K562 (cell line): ENCODE data around the gene FBXO10. TPM values are rescaled to one million over a fixed set of nuclear protein-coding genes. Genes with fewer than 3 reads are reported as not detected.

Experiments
- ATAC-seq: fragments of 200-7000 bp; cut with Tn5 transposase; 3 replicates; pipeline ENCODE4 v1.9.1; 2020; ENCODE audit warnings: moderate library complexity
- BruUV-seq: library from RNA; stranded (reverse); fragments of 400-500 nt; replicated peaks from 2 replicates; lab custom pipeline; 2021; lab: Mats Ljungman, UMichigan
- CTCF ChIA-PET: fragments of 300-600 bp; formaldehyde crosslinking; extraction: SDS; loops from one replicate; lab custom pipeline; 2021; ENCODE audit warnings: low intra/inter-chr PET ratio; lab: Yijun Ruan, JAX
- POLR2A ChIA-PET: fragments of 300-600, 350-650 bp; sonication (Branson Sonifier 250); formaldehyde crosslinking; extraction: SDS; loops from one replicate; lab custom pipeline; 2021; ENCODE audit warnings: antibody characterized with exemption, inconsistent platforms; lab: Yijun Ruan, JAX
- DNase-seq, 4 experiments: peaks; one replicate each; pipeline versions ENCODE4 v3.0.0 to v3.0.0-alpha.2; 2011 to 2018; ENCODE audit warnings: low spot score in 3 of 4, mixed read lengths in 3 of 4; ENCODE audit errors: extremely low read depth in 1 of 4
- FAIRE-seq: peaks from 2 replicates; lab custom pipeline; 2011; peaks lifted over from hg19 to GRCh38; lab: Jason Lieb, UNC
- H2AFZ ChIP-seq: 2 replicates; pipeline ENCODE4 v1.6.0; 2011; ENCODE audit warnings: low read depth, low read length, control low read depth, inconsistent platforms
- H3K27ac ChIP-seq: fragments of 200-600 bp; 3 replicates; pipeline ENCODE4 v1.8.0; 2011; ENCODE audit warnings: low read depth, mild to moderate bottlenecking, control low read depth, inconsistent platforms, low read length, moderate library complexity, mixed read lengths; ENCODE audit errors: extremely low read depth
- H3K27me3 ChIP-seq, 2 experiments: fragments of 300-600 bp in 1 of 2; 2 replicates in 1 of 2; 3 replicates in 1 of 2; pipeline versions ENCODE4 v1.6.0 to v1.8.0; 2011; ENCODE audit warnings: inconsistent platforms in 2 of 2, low read length in 2 of 2, mild to moderate bottlenecking in 1 of 2, mixed read lengths in 1 of 2, moderate library complexity in 1 of 2; ENCODE audit not compliant: control insufficient read depth in 2 of 2, insufficient read depth in 2 of 2
- H3K36me3 ChIP-seq: fragments of 300-600 bp; 3 replicates; pipeline ENCODE4 v1.8.0; 2011; ENCODE audit warnings: mild to moderate bottlenecking, low read length, inconsistent platforms; ENCODE audit not compliant: control insufficient read depth, insufficient read depth
- H3K4me1 ChIP-seq, 2 experiments: fragments of 200-600 bp in 1 of 2; replicated peaks in 1 of 2; 2 replicates in 1 of 2; 3 replicates in 1 of 2; pipeline versions ENCODE4 v1.5.1 to v1.8.0; 2011; ENCODE audit warnings: inconsistent platforms in 2 of 2, low read length in 2 of 2, mild to moderate bottlenecking in 1 of 2, mixed read lengths in 1 of 2, moderate library complexity in 1 of 2; ENCODE audit not compliant: control insufficient read depth in 2 of 2, insufficient read depth in 2 of 2
- H3K4me2 ChIP-seq: 2 replicates; pipeline ENCODE4 v1.6.1; 2011; ENCODE audit warnings: low read length, control low read depth, inconsistent platforms, mixed read lengths; ENCODE audit not compliant: insufficient read depth
- H3K4me3 ChIP-seq: fragments of 200-600 bp; sonication (generic), shearing (Covaris generic); 2 replicates; pipeline ENCODE4 v1.5.1; 2016; ENCODE audit warnings: control low read depth, inconsistent platforms
- H3K79me2 ChIP-seq: fragments of 200-600 bp; 3 replicates; pipeline ENCODE4 v1.8.0; 2011; ENCODE audit warnings: low read length, inconsistent platforms; ENCODE audit not compliant: control insufficient read depth, insufficient read depth
- H3K9ac ChIP-seq, 2 experiments: 2 replicates each; pipeline versions ENCODE4 v1.6.0 to v1.6.1; 2011; ENCODE audit warnings: low read depth in 2 of 2, low read length in 2 of 2, control low read depth in 1 of 2, inconsistent platforms in 1 of 2, mild to moderate bottlenecking in 1 of 2, mixed read lengths in 1 of 2; ENCODE audit not compliant: insufficient read depth in 1 of 2
- H3K9me1 ChIP-seq: one replicate; pipeline ENCODE4 v1.6.0; 2011; ENCODE audit warnings: inconsistent platforms, mild to moderate bottlenecking, low read length, moderate library complexity; ENCODE audit not compliant: control insufficient read depth, insufficient read depth
- H3K9me3 ChIP-seq: replicated peaks from 2 replicates; pipeline ENCODE4 v1.5.1; 2011; ENCODE audit warnings: low read depth, low read length, inconsistent platforms; ENCODE audit not compliant: control insufficient read depth, insufficient read depth
- H4K20me1 ChIP-seq: replicated peaks from 2 replicates; pipeline ENCODE4 v1.6.1; 2011; ENCODE audit warnings: low read length, inconsistent platforms, mixed read lengths; ENCODE audit not compliant: control insufficient read depth, insufficient read depth
- ARNT ChIP-seq, 2 experiments: fragments of 450-650 bp; IDR thresholded peaks; 2 replicates each; pipeline ENCODE4 v1.6.1; 2016; ENCODE audit warnings: mild to moderate bottlenecking in 1 of 2
- BCOR ChIP-seq: fragments of 450-650 bp; IDR thresholded peaks from 2 replicates; pipeline ENCODE4 v1.6.1; 2016
- KLF13 ChIP-seq: fragments of 450-650 bp; IDR thresholded peaks from 2 replicates; pipeline ENCODE4 v1.6.1; 2016; ENCODE audit warnings: missing genetic modification characterization, low read depth, mild to moderate bottlenecking, missing compliant biosample characterization, moderate library complexity, borderline replicate concordance
- MXD1 ChIP-seq: fragments of 250-450 bp; sonication (Bioruptor Pico); IDR thresholded peaks from 2 replicates; pipeline ENCODE4 v1.8.0; 2021; ENCODE audit warnings: borderline replicate concordance, mild to moderate bottlenecking, moderate library complexity; ENCODE audit not compliant: poor library complexity, severe bottlenecking
- NCOA2 ChIP-seq, 2 experiments: fragments of 450-650 bp; IDR thresholded peaks; 2 replicates each; pipeline ENCODE4 v1.6.1; 2018; ENCODE audit warnings: mild to moderate bottlenecking in 2 of 2, moderate library complexity in 1 of 2; ENCODE audit not compliant: partially characterized antibody in 2 of 2
- RBM25 ChIP-seq: fragments of 200-400 bp; formaldehyde crosslinking; IDR thresholded peaks from 2 replicates; pipeline ENCODE4 v1.6.1; 2018; ENCODE audit warnings: low read length, low read depth, moderate library complexity; ENCODE audit not compliant: severe bottlenecking
- SP1 ChIP-seq: sonication (generic); formaldehyde crosslinking; IDR thresholded peaks from 2 replicates; pipeline ENCODE4 v1.8.1; 2022; ENCODE audit warnings: mild to moderate bottlenecking, missing genetic modification reagents
- ZNF224 ChIP-seq: sonication (generic); formaldehyde crosslinking; IDR thresholded peaks from 2 replicates; pipeline ENCODE4 v1.8.0; 2022; ENCODE audit warnings: mild to moderate bottlenecking, missing genetic modification reagents
- ZNF263 ChIP-seq: sonication (generic); formaldehyde crosslinking; IDR thresholded peaks from 2 replicates; pipeline ENCODE4 v1.8.0; 2022; ENCODE audit warnings: mild to moderate bottlenecking, missing genetic modification reagents, borderline replicate concordance
- ZNF354B ChIP-seq: fragments of 250-450 bp; sonication (Bioruptor Pico); IDR thresholded peaks from 2 replicates; pipeline ENCODE4 v1.4.0; 2020
- ZNF507 ChIP-seq: conservative IDR thresholded peaks from 2 replicates; pipeline ENCODE4 v1.6.1; 2017; ENCODE audit warnings: missing genetic modification characterization, missing compliant biosample characterization
- ZNF589 ChIP-seq: fragments of 200-800 bp; sonication (Bioruptor generic); IDR thresholded peaks from 2 replicates; pipeline ENCODE4 v1.6.1; 2016; ENCODE audit warnings: low read depth, missing genetic modification characterization, missing compliant biosample characterization
- WGBS: fragments of 100-300 bp; shearing (Covaris generic); methylation state at CpG from one replicate; pipeline ENCODE4 v1.1.6; 2016; ENCODE audit warnings: low coverage, mixed read lengths; ENCODE audit not compliant: insufficient coverage; ENCODE audit errors: missing lambda C conversion rate; 5-methylcytosine and 5-hydroxymethylcytosine counted together
- in situ Hi-C: fragments of 300-500 bp; cut with MboI; formaldehyde crosslinking; loops from 4 replicates; pipeline ENCODE4 v1.15.0; 2018; ENCODE audit warnings: inconsistent platforms, mixed read lengths
- intact Hi-C: fragments of 100-400 bp; cut with micrococcal nuclease; formaldehyde crosslinking; loops from 2 replicates; pipeline ENCODE4 v1.14.2; 2022
- polyA plus RNA-seq, 8 experiments: library from polyadenylated mRNA; depleted of rRNA in 4 of 8; stranded (reverse) in 5 of 8; unstranded in 3 of 8; fragments of >200 nt; fragmentation: Nextera tagmentation in 2 of 8; fragmentation: Illumina TruSeq in 1 of 8; extraction: Ambion mirVana in 2 of 8; extraction: Trizol in 1 of 8; gene quantifications; 2 replicates each; pipeline versions ENCODE4 v1.2.1 to v1.2.3, GENCODE V29; 2011 to 2014; ENCODE audit warnings: inconsistent platforms in 1 of 8, missing spikeins in 1 of 8
- total RNA-seq, 7 experiments: library from RNA; depleted of rRNA in 6 of 7; stranded (reverse); fragments of >200 nt in 6 of 7; fragmentation: Illumina TruSeq in 2 of 7; extraction: Trizol in 2 of 7; gene quantifications; 2 replicates each; pipeline versions ENCODE4 v1.2.1 to v1.2.3, GENCODE V29; 2011 to 2021; ENCODE audit warnings: low replicate concordance in 1 of 7

The FBXO10 gene
- total and polyA plus RNA-seq, 9 of the 15 experiments (the other 6 are each of a cell fraction or from before 2014, with no cell fraction given) = 0.84 to 9.9 (median 6.0) TPM

- Histone ChIP-seq H3K27me3 (peaks cover 7 to 8% of the 10 kb centered on the region in 2 experiments; a peak in 4 of 5 replicates), H3K4me2 (no peak overlapping the region), H4K20me1 (no peaks in the 10 kb centered on the region), H3K9ac (no peak overlapping the region), H3K79me2 (no peaks in the 10 kb centered on the region), H2AFZ (no peak overlapping the region), H3K9me1 (no peaks in the 10 kb centered on the region), H3K4me1 (peaks cover 0 to 6% of the 10 kb centered on the region in 2 experiments; a peak in 4 of 5 replicates), H3K27ac (no peak overlapping the region), H3K9me3 (no peaks in the 10 kb centered on the region; the same call in 1 of the 2 replicates), H3K4me3 (no peak overlapping the region), H3K36me3 (no peaks in the 10 kb centered on the region)
- DNase-seq = no peak
- CTCF ChIA-PET = no interaction called here
- no TSS peak for BruUV-seq
- no peak for FAIRE-seq
- ATAC-seq = no peak
- intact Hi-C loops (no loop called here), in situ Hi-C loops (no loop called here)
- WGBS = 11% methylated on average over 3 of the region's 3 CpGs
- POLR2A ChIA-PET = no interaction called here
- TF ChIP-seq ZNF263 (CRISPR knock-in tag) (no peak), NCOA2 (IDR thresholded peaks at IDR 0.05; ENCODE audit: partially characterized antibody in 2 of 2) (no peak), BCOR (peak; percentile 35; the same call in 1 of the 2 replicates), ZNF224 (no peak), KLF13 (no peak), ZNF589 (CRISPR knock-in tag) (no peak), RBM25 (peak; percentile 93), ZNF354B (CRISPR knock-in tag) (peak; percentile 98), ARNT (IDR thresholded peaks at IDR 0.05) (peak in 1 of 2 experiments; percentile 58; a peak in 1 of 4 replicates), SP1 (CRISPR knock-in tag) (no peak), ZNF507 (tag) (peak; percentile 100), MXD1 (CRISPR knock-in tag) (no peak)
Observed at GRCh38 chr9:37474438-37474837, 101.7 kb downstream of the FBXO10 start.
